ENCODE results near the gene POLN. TPM values are rescaled to one million over a fixed set of nuclear protein-coding genes. Genes with fewer than 3 reads are reported as not detected.

The POLN gene
- total and polyA plus RNA-seq, 8 donors, result 2.7 to 5.7 (median 3.9) TPM

DNA sequence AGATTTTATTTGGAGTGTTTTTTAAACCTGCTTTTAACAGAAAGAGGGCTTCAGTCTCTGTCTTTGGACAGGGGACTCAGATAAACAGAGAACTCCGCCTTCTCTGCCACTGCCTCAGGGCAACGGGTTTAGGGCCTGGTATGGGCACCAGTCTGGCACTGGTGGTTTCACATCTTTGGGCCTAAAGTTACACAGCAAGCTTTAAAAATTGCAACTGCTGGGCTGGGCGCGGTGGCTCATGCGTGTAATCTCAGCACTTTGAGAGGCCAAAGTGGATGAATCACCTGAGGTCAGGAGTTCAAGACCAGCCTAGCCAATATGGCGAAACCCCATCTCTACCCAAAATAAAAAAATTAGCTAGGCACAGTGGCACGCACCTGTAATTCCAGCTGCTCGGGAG is 193.1 kb downstream of the POLN start:
- peaks cover 16 to 93% of the 10 kb centered on the region in 2 donors for H3K27me3 ChIP-seq
- no peaks in the 10 kb centered on the region for H3K4me1 ChIP-seq
- no peak overlapping the region for H3K4me3 ChIP-seq
- intact Hi-C loops (cut with DNase I), result no loop called here
- H3K27ac ChIP-seq, result no peak overlapping the region
- TF ChIP-seq, protein P1, sequence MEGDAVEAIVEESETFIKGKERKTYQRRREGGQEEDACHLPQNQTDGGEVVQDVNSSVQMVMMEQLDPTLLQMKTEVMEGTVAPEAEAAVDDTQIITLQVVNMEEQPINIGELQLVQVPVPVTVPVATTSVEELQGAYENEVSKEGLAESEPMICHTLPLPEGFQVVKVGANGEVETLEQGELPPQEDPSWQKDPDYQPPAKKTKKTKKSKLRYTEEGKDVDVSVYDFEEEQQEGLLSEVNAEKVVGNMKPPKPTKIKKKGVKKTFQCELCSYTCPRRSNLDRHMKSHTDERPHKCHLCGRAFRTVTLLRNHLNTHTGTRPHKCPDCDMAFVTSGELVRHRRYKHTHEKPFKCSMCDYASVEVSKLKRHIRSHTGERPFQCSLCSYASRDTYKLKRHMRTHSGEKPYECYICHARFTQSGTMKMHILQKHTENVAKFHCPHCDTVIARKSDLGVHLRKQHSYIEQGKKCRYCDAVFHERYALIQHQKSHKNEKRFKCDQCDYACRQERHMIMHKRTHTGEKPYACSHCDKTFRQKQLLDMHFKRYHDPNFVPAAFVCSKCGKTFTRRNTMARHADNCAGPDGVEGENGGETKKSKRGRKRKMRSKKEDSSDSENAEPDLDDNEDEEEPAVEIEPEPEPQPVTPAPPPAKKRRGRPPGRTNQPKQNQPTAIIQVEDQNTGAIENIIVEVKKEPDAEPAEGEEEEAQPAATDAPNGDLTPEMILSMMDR (IDR thresholded peaks at IDR 0.05), result no peak
- no peaks in the 10 kb centered on the region for H3K9me3 ChIP-seq
- ATAC-seq (no peak), DNase-seq (no peak)
- H3K36me3 ChIP-seq, result no peaks in the 10 kb centered on the region

DNA sequence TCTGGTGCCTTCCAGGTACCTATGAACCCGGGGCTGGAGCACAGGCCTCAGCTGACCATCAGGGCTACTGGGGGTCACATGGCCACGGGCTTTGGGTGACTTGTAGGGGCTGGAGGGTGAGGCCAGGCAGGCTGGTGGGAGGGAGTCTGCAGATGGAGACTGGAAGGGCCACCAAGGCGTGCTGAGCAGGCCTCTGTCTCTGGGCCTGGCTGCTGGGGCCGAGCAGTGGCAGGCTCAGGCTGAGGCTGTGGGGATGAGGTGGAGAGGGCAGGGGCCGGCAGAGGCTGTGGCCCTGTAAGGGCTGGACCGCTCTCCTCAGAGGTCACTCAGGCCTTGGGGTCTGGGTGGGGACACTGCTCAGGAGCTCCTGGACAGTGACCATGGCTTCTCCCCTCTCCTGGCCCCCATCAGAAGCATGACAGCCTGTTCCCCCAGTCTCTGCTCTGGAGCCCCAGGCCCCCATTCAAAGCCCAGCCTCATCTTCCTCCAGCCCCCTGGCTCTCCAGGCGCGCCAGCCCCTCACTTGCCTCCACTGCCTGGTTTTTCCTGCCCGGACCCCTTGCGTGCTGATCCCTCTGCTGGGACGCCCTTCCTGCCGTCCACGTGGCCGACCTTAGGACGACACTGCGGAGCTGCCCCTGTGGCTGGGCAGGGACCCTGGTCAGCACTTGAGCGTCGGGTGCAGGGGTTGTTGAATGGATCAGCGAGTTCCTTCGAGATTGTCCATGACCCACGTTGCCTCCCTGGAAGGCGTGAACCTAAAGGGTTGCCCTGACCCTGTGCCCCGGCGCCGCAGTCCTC is 193.9 kb downstream of the POLN start:
- intact Hi-C loops (cut with DNase I), result no loop called here
- TF ChIP-seq, protein P1 (IDR thresholded peaks at IDR 0.05), result no peak
- no peaks in the 10 kb centered on the region for H3K36me3 ChIP-seq
- peaks cover 12 to 93% of the 10 kb centered on the region in 2 donors for H3K27me3 ChIP-seq
- H3K4me1 ChIP-seq, result peaks cover 0 to under 1% of the 10 kb centered on the region in 2 donors
- ATAC-seq (no peak), DNase-seq (peak in 1 of 4 donors; percentile 66)
- H3K4me3 ChIP-seq, result no peak overlapping the region
- no peaks in the 10 kb centered on the region for H3K9me3 ChIP-seq
- H3K27ac ChIP-seq, result no peak overlapping the region

DNA sequence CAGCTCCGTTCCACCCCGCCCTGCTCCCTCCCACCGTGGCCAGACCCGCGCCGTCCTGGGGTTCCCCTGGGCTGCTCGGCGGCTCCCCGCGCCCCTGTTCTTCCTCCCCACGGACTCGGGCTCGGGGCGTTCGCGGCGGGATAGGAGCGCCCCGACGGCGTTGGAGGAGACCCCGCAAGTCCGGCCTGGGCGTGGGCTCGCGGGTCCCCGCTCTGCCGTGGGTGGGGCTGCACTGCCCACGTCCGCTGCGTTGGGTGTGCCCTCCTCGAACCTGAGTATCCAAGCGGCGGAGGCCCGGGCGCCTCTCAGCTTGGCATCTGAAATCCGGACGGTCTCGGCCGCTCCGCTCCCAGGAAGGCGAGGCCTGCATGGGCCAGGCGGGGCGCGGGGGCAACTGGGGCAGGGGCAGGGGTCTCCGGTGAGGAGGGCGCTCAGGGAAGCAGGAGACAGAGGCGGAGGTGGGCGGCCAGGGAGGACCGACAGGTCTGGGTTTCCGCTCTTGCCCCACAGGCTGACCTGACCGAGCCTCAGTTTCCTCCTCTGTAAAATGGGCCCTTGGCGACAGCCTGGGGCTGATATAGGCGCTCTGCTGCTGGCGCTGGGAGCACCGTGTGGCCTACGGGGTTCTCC is 194.8 kb downstream of the POLN start:
- no peaks in the 10 kb centered on the region for H3K9me3 ChIP-seq
- no peaks in the 10 kb centered on the region for H3K36me3 ChIP-seq
- no peak overlapping the region for H3K27ac ChIP-seq
- DNase-seq (peak in 2 of 4 donors; percentile 25 to 79), ATAC-seq (no peak)
- TF ChIP-seq, protein P1 (IDR thresholded peaks at IDR 0.05), result no peak
- H3K27me3 ChIP-seq, result peaks cover 10 to 93% of the 10 kb centered on the region in 2 donors
- peaks cover 0 to 9% of the 10 kb centered on the region in 2 donors for H3K4me1 ChIP-seq
- H3K4me3 ChIP-seq, result no peak overlapping the region
- intact Hi-C loops (cut with DNase I), result no loop called here

DNA sequence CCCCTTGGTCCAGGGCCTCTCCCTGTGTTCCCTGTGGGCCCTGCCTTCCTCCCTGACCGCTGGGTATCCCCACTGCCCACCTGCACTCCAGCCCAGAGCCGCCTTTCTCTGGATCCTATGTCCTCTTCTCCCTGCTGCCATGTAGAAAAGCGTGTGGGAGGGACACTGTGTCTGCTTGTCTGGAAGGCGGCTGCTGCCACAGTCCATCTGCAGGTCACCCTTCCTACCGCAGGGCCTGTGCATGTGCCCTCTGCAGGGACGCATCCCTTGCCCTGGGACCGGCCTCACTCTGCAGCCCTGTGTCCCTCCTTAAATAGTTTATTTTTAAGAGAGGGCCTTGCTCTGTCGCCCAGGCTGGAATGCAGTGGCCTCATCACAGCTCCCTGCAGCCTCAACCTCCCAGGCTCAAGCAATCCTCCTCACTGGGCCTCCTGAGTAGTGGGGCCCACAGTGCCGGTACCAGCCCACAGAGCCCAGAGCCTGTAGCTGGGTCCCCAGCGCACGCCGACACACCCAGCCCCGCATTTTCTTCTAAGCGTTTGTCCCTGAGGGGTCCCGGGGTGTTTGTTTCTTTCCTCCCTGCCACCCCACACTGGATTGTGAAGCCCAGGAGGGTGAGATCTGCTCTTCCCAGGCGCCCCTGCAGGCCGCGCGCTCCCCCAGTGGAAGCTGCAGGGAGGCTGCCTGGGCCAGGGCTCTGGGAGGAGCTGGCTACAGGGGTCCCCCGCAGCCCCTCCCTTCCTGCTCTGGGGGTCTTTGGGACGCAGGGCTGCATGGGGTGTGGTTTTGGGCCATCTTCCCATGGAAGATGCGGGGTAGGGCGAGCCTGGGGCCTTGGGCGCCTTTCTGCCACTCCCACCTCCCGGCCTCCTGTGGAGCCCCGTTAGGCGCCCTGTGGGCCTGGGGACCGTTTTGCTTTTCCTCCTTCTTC is 195.6 kb downstream of the POLN start:
- Histone ChIP-seq H3K27ac (no peak overlapping the region), H3K4me3 (no peak overlapping the region), H3K4me1 (peaks cover 2 to 17% of the 10 kb centered on the region in 2 donors), H3K9me3 (no peaks in the 10 kb centered on the region), H3K36me3 (no peaks in the 10 kb centered on the region), H3K27me3 (peaks cover 11 to 93% of the 10 kb centered on the region in 2 donors)
- peak in 1 of 4 donors; percentile 57 for DNase-seq
- TF ChIP-seq, protein P1 (IDR thresholded peaks at IDR 0.05), result no peak
- intact Hi-C loops (cut with DNase I), result no loop called here
- no peak for ATAC-seq

All from left lung (tissue), 10 donors.